Liver (tissue), 9 donors: ENCODE data around the gene ZNF700. TPM values are rescaled to one million over a fixed set of nuclear protein-coding genes. Genes with fewer than 3 reads are reported as not detected.
A peak's percentile ranks its signal among the peaks of the same experiment; 100 is the strongest.

Experiments used
- DNase-seq: peaks from one replicate; pipeline ENCODE4 v3.0.0-alpha.2; 2017; ENCODE audit warnings: low spot score
- H3K27ac ChIP-seq, 2 donors: one replicate each; pipeline ENCODE4 v1.7.0; 2013; ENCODE audit warnings: inconsistent platforms in 2 of 2, low read length in 2 of 2, control low read depth in 1 of 2, low read depth in 1 of 2, mild to moderate bottlenecking in 1 of 2
- H3K27me3 ChIP-seq, 4 donors: one replicate each; pipeline versions ENCODE4 v1.6.1 to v1.7.0; 2013; ENCODE audit warnings: low read length in 3 of 4, inconsistent platforms in 1 of 4, mild to moderate bottlenecking in 1 of 4, moderate library complexity in 1 of 4; ENCODE audit not compliant: control insufficient read depth in 4 of 4, insufficient read depth in 4 of 4
- H3K36me3 ChIP-seq, 4 donors: one replicate each; pipeline versions ENCODE4 v1.6.1 to v1.7.0; 2013; ENCODE audit warnings: low read length in 3 of 4, mild to moderate bottlenecking in 3 of 4, low read depth in 1 of 4, moderate library complexity in 1 of 4; ENCODE audit not compliant: control insufficient read depth in 4 of 4, insufficient read depth in 3 of 4
- H3K4me1 ChIP-seq, 4 donors: one replicate each; pipeline versions ENCODE4 v1.6.1 to v1.7.0; 2013; ENCODE audit warnings: low read length in 3 of 4, mild to moderate bottlenecking in 3 of 4, moderate library complexity in 1 of 4; ENCODE audit not compliant: control insufficient read depth in 4 of 4, insufficient read depth in 4 of 4
- H3K4me3 ChIP-seq, 3 donors: one replicate each; pipeline versions ENCODE4 v1.6.1 to v1.7.0; 2013; ENCODE audit warnings: low read length in 3 of 3, control low read depth in 1 of 3, low read depth in 1 of 3, mild to moderate bottlenecking in 1 of 3
- H3K9ac ChIP-seq, 2 donors: one replicate each; pipeline ENCODE4 v1.7.0; 2013; ENCODE audit warnings: low read length in 2 of 2, mild to moderate bottlenecking in 2 of 2, moderate library complexity in 2 of 2, control low read depth in 1 of 2, low read depth in 1 of 2
- H3K9me3 ChIP-seq, 4 donors: one replicate each; pipeline versions ENCODE4 v1.6.1 to v1.7.0; 2013; ENCODE audit warnings: low read length in 3 of 4; ENCODE audit not compliant: control insufficient read depth in 4 of 4
- ATF3 ChIP-seq: IDR thresholded peaks from 2 replicates; pipeline ENCODE4 v1.6.1; 2016; ENCODE audit warnings: antibody characterized with exemption
- CTCF ChIP-seq: fragments of 150-350 bp; IDR thresholded peaks from 2 replicates; pipeline ENCODE4 v1.5.1; 2017; ENCODE audit warnings: improper control_type of control experiment, low read depth, low read length; ENCODE audit not compliant: missing input control
- FOXA1 ChIP-seq: IDR thresholded peaks from 2 replicates; pipeline ENCODE4 v1.6.1; 2016; ENCODE audit warnings: antibody characterized with exemption
- FOXA2 ChIP-seq: IDR thresholded peaks from 2 replicates; pipeline ENCODE4 v1.6.1; 2016; ENCODE audit warnings: antibody characterized with exemption
- GABPA ChIP-seq, 2 donors: IDR thresholded peaks in 1 of 2; conservative IDR thresholded peaks in 1 of 2; 2 replicates each; pipeline ENCODE4 v1.6.1; 2016; ENCODE audit warnings: antibody characterized with exemption in 2 of 2, mild to moderate bottlenecking in 1 of 2, moderate library complexity in 1 of 2
- HNF4A ChIP-seq, 2 donors: conservative IDR thresholded peaks; 2 replicates each; pipeline ENCODE4 v1.6.1; 2016; ENCODE audit warnings: antibody characterized with exemption in 2 of 2, mild to moderate bottlenecking in 2 of 2
- HNF4G ChIP-seq: IDR thresholded peaks from 2 replicates; pipeline ENCODE4 v1.6.1; 2016; ENCODE audit warnings: antibody characterized with exemption
- JUND ChIP-seq, 2 donors: IDR thresholded peaks; 2 replicates each; pipeline ENCODE4 v1.6.1; 2016; ENCODE audit warnings: antibody characterized with exemption in 2 of 2
- NR2F2 ChIP-seq: IDR thresholded peaks from 2 replicates; pipeline ENCODE4 v1.6.1; 2016; ENCODE audit warnings: antibody characterized with exemption
- RAD21 ChIP-seq, 2 donors: IDR thresholded peaks; 2 replicates each; pipeline ENCODE4 v1.6.1; 2016; ENCODE audit warnings: antibody characterized with exemption in 2 of 2, mild to moderate bottlenecking in 2 of 2
- REST ChIP-seq: IDR thresholded peaks from 2 replicates; pipeline ENCODE4 v1.6.1; 2016; ENCODE audit warnings: antibody characterized with exemption, mild to moderate bottlenecking
- RXRA ChIP-seq, 2 donors: IDR thresholded peaks; 2 replicates each; pipeline ENCODE4 v1.6.1; 2017 to 2018; ENCODE audit warnings: antibody characterized with exemption in 2 of 2, mild to moderate bottlenecking in 1 of 2
- SP1 ChIP-seq: IDR thresholded peaks from 2 replicates; pipeline ENCODE4 v1.6.1; 2018; ENCODE audit warnings: antibody characterized with exemption, mild to moderate bottlenecking
- TAF1 ChIP-seq: conservative IDR thresholded peaks from 2 replicates; pipeline ENCODE4 v1.6.1; 2016; ENCODE audit warnings: antibody characterized with exemption, mild to moderate bottlenecking
- YY1 ChIP-seq: IDR thresholded peaks from 2 replicates; pipeline ENCODE4 v1.6.1; 2016; ENCODE audit warnings: antibody characterized with exemption, mild to moderate bottlenecking
- ZBTB33 ChIP-seq: IDR thresholded peaks from 2 replicates; pipeline ENCODE4 v1.6.1; 2016; ENCODE audit warnings: antibody characterized with exemption
- WGBS: extraction: QIAGEN DNeasy Blood & Tissue Kit; methylation state at CpG from one replicate; pipeline ENCODE4 v1.1.7; 2013; 5-methylcytosine and 5-hydroxymethylcytosine counted together
- polyA plus RNA-seq, 2 donors: library from polyadenylated mRNA; stranded (reverse) in 1 of 2; unstranded in 1 of 2; fragments of 200-250 nt in 1 of 2; fragments of >200 nt in 1 of 2; fragmentation: Nextera tagmentation in 1 of 2; extraction: Ambion mirVana in 1 of 2; gene quantifications; one replicate each; pipeline versions ENCODE4 v1.2.1 to v1.2.3, GENCODE V29; 2013 to 2015
- total RNA-seq, 2 donors: library from RNA; depleted of rRNA; stranded (reverse); fragments of >200 nt; gene quantifications; one replicate each; pipeline ENCODE4 v1.2.3, GENCODE V29; 2014
- donor health status: healthy.
- donor health status: healthy.
- donor health status: healthy.
- donor health status: healthy.
- donor health status: healthy.

ZNF700 gene
- total and polyA plus RNA-seq, 4 donors = 3.1 to 13.7 (median 6.7) TPM

- Histone ChIP-seq H3K27ac (no peak overlapping the region), H3K27me3 (no peaks in the 10 kb centered on the region), H3K9ac (no peak overlapping the region), H3K4me3 (peak overlapping the region in 2 of 3 donors; percentile 64 to 73), H3K9me3 (peaks cover 55 to 87% (median 79%) of the 10 kb centered on the region in 4 donors), H3K4me1 (no peaks in the 10 kb centered on the region), H3K36me3 (peaks cover 12 to 78% (median 76%) of the 10 kb centered on the region in 4 donors)
- 87% methylated on average over 4 of the region's 4 CpGs for WGBS
- no peak for DNase-seq
- no peak for TF ChIP-seq HNF4A (conservative IDR thresholded peaks at IDR 0.05)
- no peak for TF ChIP-seq TAF1
Measured at GRCh38 chr19:11944656-11945055, 19.7 kb downstream of the ZNF700 start.

- Histone ChIP-seq H3K27me3 (no peaks in the 10 kb centered on the region), H3K9me3 (peaks cover 67 to 100% (median 87%) of the 10 kb centered on the region in 4 donors), H3K9ac (no peak overlapping the region), H3K27ac (no peak overlapping the region), H3K4me1 (no peaks in the 10 kb centered on the region), H3K4me3 (peak overlapping the region in 2 of 3 donors; percentile 69 to 83), H3K36me3 (peaks cover 14 to 68% (median 63%) of the 10 kb centered on the region in 4 donors)
- TF ChIP-seq FOXA1 = no peak
- no peak for TF ChIP-seq REST
- no peak for TF ChIP-seq SP1
- TF ChIP-seq TAF1 = no peak
- TF ChIP-seq GABPA (IDR thresholded peaks at IDR 0.05 in 1 of 2, conservative IDR thresholded peaks at IDR 0.05 in 1 of 2) = no peak
- over 99% methylated on average over 3 of the region's 3 CpGs for WGBS
- no peak for DNase-seq
Measured at GRCh38 chr19:11948646-11949045, 23.7 kb downstream of the ZNF700 start.

GRCh38 chr19:11949201-11949600 is 24.3 kb downstream of the ZNF700 start:
- H3K9ac ChIP-seq = no peak overlapping the region
- no peaks in the 10 kb centered on the region for H3K27me3 ChIP-seq
- H3K4me1 ChIP-seq = no peaks in the 10 kb centered on the region
- DNase-seq = no peak
- H3K4me3 ChIP-seq = peak overlapping the region in 2 of 3 donors; percentile 69 to 83
- H3K9me3 ChIP-seq = peaks cover 64 to 100% (median 86%) of the 10 kb centered on the region in 4 donors
- WGBS = over 99% methylated on average over 4 of the region's 4 CpGs
- peaks cover 14 to 63% (median 60%) of the 10 kb centered on the region in 4 donors for H3K36me3 ChIP-seq
- H3K27ac ChIP-seq = no peak overlapping the region
- TF ChIP-seq SP1 = no peak
- no peak for TF ChIP-seq REST
- no peak for TF ChIP-seq JUND (IDR thresholded peaks at IDR 0.05)
- no peak for TF ChIP-seq NR2F2
- no peak for TF ChIP-seq ATF3
- TF ChIP-seq CTCF = no peak
- no peak for TF ChIP-seq HNF4G
- TF ChIP-seq HNF4A (conservative IDR thresholded peaks at IDR 0.05) = no peak
- no peak for TF ChIP-seq FOXA2
- TF ChIP-seq FOXA1 = no peak
- no peak for TF ChIP-seq TAF1
- TF ChIP-seq YY1 = no peak
- no peak for TF ChIP-seq GABPA (IDR thresholded peaks at IDR 0.05 in 1 of 2, conservative IDR thresholded peaks at IDR 0.05 in 1 of 2)
- no peak for TF ChIP-seq RXRA (IDR thresholded peaks at IDR 0.05)
- TF ChIP-seq RAD21 (IDR thresholded peaks at IDR 0.05) = no peak
- TF ChIP-seq ZBTB33 = no peak
